ENCODE data around the gene PSD2.

The PSD2 gene

GRCh38 chr5:139763280-139763929, 32.2 kb upstream of the PSD2 start:
- DNase-seq (ENCODE audit: low read depth in 2 of 2), result no peak

GRCh38 chr5:139763930-139764791, 31.4 kb upstream of the PSD2 start:
- DNase-seq (ENCODE audit: low read depth in 2 of 2), result no peak

GRCh38 chr5:139764886-139765408, 30.7 kb upstream of the PSD2 start:
- DNase-seq (ENCODE audit: low read depth in 2 of 2), result no peak

- DNase-seq (ENCODE audit: low read depth in 2 of 2), result no peak
Observed at GRCh38 chr5:139765409-139766217, 30.0 kb upstream of the PSD2 start.

GRCh38 chr5:139767960-139768359, 27.6 kb upstream of the PSD2 start:
- no peak for DNase-seq (ENCODE audit: low read depth in 2 of 2)

DNA sequence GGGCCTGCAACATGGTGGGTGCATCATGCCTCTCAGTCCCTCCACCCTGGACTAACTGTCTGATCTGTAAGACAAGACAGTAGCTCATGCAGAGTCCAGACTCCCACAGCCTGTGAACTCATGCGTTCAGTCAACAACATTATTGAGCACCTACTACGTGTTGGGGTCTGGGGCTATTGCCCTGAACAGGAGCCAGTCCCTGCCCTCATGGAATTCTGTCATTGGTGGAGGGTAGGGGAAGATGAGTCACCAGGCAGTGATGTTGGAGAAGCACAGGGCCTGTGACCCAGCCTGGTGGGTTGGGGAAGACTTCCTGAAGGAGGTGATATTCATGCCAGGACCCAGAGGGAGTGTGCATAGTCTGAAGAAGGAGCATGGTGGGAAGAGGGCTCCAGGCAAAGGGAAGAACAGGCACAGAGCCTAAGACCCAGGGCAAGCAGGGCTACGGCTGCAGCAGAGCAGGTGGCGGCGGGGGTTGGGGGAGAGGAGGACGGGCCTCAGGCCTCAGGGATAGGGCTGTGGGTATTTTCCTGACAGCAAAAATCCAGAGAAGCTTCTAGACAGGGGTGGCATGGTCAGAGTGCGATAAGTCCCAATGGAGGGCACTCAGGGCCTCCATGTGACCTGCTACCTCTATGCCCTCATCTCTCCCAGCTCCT, 26.7 kb upstream of the PSD2 start:
- no peak for DNase-seq (ENCODE audit: low read depth in 2 of 2)

- no peak for DNase-seq (ENCODE audit: low read depth in 2 of 2)
Observed at GRCh38 chr5:139769477-139769876, 26.1 kb upstream of the PSD2 start.

DNA sequence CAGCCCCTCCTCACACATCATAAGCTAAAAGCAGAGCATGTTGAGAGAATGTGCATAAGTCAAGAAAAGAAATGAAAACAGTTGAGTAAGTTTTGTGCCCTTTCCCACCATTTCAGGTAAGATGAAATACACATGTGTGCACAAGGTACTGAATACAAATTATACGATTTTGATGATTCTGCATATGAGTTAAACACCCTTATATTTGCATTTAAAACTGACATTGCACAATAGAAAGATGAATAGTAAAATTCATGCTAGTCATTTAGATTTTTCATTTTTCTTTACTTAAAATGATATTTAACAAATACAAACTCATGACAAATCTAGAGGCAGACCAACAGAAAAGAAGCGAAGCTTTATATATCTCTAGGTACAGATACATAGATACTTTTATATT, 24.9 kb upstream of the PSD2 start:
- no peak for DNase-seq (ENCODE audit: low read depth in 2 of 2)

DNA sequence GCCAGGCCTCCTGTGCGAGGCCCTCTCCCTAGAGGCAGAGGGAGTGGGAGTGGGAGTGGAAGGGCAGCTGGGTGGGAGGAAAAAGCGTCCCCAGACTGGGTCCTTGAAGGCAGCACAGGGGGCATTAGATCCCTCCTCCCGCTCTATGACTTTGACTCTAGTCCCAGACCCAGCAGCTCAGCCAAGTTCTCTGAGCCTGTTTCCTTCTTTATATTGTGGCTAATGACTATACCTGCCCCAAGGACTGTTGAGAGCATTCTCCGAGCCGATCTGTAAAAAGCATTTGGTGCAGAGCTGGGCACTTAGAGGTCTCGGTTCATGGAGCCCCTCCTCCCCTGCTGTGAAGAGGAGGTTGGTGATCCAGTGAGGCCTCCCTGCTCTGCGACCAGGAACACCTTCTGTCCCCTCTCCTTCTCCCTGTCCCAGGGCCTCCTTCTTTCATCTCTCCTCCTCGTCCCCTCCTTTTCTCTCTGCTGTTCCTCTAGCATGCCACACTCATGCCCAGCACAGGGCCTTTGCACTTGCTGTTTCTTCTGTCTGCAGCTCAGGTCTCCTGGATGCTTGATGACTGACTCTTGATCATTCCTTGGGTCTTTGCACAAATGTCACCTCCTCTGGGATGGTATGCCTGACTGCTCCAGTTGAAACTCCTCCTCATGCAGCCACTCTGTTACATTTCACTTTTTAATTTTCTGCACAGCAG, 23.4 kb upstream of the PSD2 start:
- no peak for DNase-seq (ENCODE audit: low read depth in 2 of 2)

GRCh38 chr5:139772927-139773690, 22.5 kb upstream of the PSD2 start:
- no peak for DNase-seq (ENCODE audit: low read depth in 2 of 2)

DNA sequence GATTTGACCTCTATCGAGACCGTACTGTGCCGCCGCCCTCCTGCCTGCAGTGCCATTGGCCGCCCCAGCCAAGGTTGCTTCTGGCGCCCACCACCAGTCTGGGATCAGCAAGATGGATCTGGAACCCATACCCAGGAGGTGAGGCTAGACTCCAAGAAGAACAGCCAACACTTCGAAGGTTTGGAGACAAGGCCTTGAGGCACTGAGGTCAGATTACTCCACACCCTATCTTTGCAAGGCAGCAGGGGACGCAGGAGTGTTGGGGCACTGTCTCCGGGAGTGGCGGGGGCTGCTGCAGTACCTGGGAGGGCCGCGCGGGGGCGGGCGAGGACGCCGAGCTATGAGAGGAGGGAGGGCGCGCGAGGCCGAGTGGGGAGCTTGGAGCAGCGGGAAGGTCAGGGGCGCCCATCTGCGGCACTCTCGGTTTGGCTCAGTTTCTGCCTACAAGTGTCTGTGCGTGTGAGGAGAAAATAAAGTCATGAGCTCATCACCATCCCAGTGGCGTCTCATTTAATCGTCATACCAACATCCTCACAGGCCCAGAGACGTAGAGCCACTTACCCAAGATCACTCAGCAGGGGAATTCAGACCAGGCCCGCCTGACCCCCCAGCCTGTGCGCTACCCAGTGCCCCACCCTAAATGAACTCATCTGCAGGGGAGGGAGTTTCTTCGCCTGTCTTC, 20.5 kb upstream of the PSD2 start:
- DNase-seq (ENCODE audit: low read depth in 2 of 2), result no peak

DNA sequence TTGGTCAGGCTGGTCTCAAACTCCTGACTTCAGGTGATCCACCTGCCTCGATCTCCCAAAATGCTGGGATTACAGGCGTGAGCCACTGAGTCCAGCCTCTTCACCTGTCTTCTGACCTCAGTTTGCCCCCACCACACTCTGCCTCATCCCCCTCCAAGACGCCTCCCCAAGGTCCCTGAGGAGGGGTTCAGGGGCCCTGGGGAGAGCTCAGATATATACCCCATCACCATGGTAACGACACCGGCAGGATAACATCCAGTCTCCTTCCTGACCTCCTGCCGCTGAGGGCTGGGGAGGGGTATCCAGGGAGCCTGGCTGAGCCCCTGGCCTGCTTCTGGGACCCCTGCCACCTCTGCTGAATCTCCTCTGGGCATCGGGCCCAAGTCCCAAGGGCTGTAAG, 19.7 kb upstream of the PSD2 start:
- DNase-seq (ENCODE audit: low read depth in 2 of 2), result no peak

GRCh38 chr5:139776861-139777260, 18.7 kb upstream of the PSD2 start:
- DNase-seq (ENCODE audit: low read depth in 2 of 2), result no peak

- no peak for DNase-seq (ENCODE audit: low read depth in 2 of 2)
Observed at GRCh38 chr5:139783436-139783965, 12.1 kb upstream of the PSD2 start.

DNA sequence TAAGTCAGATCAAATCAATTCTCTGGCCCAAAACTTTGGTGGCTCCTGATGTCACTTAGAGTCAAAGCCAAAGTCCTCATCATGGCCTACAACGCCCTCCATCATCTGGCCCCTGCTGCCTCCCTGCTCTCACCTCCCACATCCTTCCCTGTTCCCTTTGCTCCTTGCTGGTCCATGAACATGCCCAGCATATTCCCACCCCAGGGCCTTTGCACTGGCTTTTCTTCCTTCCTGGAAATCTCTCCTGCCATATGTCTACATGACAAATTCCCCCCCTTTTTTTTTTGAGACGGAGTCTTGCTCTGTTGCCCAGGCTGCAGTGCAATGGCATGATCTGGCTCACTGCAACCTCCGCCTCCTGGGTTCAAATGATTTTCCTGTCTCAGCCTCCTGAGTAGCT, 11.1 kb upstream of the PSD2 start:
- DNase-seq (ENCODE audit: low read depth in 2 of 2), result no peak

DNA sequence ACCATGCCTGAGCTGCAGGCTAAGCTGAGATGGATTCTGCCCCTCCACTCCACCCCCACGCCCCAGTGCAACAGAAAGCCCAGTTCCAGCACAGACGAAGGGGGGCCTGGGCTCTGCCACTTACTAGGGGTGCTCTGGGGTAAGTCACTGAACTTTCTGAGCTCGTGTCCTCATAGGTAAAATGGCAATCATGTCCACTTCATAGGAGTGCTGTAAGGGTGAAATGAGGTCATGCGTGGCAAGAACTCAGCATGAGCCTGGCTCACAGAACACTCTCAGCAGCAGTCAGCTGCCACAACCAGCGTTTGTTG, 8.4 kb upstream of the PSD2 start:
- no peak for DNase-seq (ENCODE audit: low read depth in 2 of 2)

DNA sequence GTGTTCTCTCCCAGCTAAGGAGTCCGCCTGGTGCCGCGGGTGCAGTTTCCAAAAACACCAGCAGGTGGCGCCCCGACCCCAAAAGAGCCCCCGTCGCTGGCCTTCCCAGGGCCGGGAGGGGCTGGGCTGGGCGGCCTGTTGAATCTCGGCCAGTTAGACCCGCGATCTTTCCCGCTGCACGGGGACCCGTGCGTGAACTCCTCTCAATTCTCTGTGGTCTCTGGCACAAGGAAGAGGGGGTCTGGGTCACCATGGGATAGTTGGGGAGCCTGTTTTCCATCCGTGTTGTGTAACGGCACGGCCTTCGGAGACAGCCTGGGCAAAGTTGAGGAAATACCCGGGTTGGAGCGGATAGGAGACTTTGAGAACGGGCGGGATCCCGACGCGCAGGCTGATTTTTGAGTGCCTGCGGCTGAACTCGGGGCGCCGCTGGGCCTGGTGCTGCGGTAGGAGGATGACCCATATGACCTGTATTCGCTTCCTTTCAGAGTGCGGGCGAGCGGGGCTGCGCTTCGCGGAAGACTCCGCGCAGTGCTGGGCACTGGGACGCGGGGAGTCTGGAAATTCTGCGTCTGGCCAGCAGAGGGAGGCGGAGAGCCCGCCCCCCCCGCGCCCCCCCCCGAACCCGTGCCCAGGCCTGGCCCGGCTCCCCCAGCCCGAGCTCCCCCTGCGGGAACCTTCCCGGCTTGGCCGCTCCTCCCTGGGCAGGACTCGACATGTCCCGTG, 7.9 kb upstream of the PSD2 start:
- peak; percentile 36 to 41 for DNase-seq (ENCODE audit: low read depth in 2 of 2)

GRCh38 chr5:139788294-139788910, 7.2 kb upstream of the PSD2 start:
- no peak for DNase-seq (ENCODE audit: low read depth in 2 of 2)
